GM21723 (cell line): ENCODE results near the gene SPNS3.

Experiments used
- ATAC-seq: cut with Tn5 transposase; IDR thresholded peaks from one replicate; pipeline ENCODE4 v1.9.1; 2021; ENCODE audit warnings: mild to moderate bottlenecking, moderate library complexity; ENCODE audit not compliant: unreplicated experiment

The SPNS3 gene

GRCh38 chr17:4426499-4427208 is 7.1 kb upstream of the SPNS3 start:
- no peak for ATAC-seq

DNA sequence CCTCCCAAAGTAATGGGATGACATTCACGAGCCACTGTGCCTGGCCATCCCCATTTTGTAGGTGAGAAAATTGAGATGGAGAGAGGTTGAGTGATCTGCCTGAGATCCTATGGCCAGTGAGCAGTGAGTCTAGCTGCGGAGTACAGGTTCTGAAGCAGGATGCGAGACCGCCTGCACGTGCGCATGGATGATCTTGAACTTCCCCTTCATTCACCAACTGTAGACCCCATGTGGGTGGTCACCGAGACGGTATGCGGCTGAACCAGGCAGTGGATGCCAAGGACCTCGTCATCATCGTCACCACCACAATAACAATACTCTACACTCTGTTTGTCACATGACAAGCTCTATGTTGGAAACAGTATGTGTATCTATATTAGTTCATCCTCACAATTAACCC is 6.2 kb upstream of the SPNS3 start:
- ATAC-seq: no peak

- no peak for ATAC-seq
Observed at GRCh38 chr17:4436381-4436780, 2.6 kb downstream of the SPNS3 start.

GRCh38 chr17:4436846-4437245 is 3.1 kb downstream of the SPNS3 start:
- no peak for ATAC-seq

DNA sequence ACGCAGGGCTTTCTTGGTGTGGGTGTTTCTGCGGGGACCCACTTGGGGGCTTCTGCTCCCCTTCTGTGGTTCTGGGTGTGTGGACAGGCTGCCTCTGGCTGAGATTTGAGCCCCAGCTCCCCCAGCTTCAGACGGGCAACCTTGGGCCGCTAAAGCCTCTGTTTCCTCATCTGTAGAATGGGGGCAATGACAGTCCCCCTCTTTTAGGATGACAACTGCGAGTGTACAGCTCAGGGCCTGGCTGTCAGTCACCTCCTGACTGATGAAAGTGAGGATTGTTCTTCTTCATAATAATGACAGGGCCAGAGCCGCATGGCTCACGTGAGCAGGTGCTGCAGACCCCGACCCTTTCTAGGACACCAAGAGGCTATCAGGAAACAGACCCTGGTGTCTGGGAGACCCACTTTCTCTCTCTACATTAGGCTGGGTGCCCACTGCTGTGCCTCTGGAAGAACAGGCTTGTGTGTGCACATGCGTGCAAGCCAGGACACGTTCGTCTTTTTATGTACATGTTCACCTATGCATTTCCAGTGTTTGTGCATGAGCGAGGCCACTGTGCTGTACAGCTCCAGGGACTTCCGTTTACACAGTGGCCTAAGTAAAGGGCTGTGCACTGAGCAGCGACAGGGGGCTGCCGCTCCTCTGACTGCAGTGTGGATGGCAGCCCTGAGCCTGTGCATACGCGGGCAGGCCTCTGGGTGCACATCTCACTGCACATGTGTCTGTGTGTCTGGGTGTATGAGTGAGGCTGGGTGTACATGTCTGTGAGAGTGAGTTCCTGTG is 4.6 kb downstream of the SPNS3 start:
- ATAC-seq: no peak

- no peak for ATAC-seq
Observed at GRCh38 chr17:4440021-4440420, 6.3 kb downstream of the SPNS3 start.

DNA sequence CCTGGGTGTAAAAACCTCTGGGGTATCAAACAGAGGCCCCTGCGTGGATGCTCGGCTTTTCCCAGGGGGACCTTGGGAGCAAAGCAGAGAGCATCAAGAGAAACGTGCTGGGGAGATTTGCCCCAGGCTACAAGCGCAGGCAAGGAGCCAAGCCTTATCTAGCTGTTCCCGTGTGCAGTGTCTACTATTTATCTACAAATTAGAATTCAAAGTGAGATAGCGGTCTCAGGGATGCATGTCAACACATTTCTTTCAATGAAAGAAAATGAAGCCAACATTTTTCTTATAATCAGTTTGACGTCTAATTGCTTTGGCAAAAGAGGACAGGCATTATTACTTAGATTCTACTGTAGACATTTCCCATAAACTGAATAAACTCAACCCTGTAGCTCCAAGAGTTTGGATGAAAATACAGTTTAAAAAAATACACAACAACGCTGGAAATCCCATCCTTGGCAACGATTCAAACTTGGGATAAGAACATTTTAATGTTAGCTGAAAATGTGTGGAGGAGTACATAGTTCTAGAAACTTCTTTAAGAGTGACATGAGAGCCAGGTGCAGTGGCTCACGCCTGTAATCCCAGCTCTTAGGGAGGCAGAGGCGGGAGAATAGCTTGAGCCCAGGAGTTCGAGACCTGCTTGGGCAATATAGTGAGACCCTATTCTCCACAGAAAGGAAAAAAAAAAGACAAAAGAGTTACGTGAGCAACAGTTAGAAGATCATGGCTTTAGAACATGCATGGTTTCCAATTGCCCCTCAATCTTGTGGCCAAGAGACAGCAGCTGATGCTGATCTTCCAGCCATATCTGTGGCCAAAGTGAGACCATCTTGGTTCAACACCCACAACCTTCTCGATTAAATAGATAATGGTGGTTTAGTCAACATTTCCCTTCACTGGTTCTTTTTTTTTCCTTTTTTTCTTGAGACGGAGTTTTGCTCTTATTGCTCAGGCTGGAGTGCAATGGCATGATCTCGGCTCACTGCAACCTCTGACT is 7.2 kb downstream of the SPNS3 start:
- ATAC-seq: no peak

- ATAC-seq: no peak
Observed at GRCh38 chr17:4442582-4442981, 8.8 kb downstream of the SPNS3 start.

DNA sequence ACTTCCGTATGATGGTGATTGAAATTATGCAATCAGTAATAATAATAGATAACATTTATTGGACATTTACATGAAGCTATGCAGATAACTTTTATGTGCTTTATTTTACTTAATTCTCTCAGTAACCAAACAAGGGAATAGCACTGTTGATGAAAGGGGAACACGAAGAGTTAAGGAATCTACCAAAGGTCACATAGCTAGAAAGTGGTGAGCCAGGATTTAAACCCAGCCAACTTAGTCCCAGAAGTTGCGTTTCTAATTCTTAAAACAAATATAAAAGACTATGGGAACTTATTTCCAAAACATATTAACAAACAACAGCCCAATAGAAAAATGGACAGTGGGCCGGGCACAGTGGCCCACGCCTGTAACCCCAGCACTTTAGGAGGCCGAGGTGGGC is 9.7 kb downstream of the SPNS3 start:
- no peak for ATAC-seq

DNA sequence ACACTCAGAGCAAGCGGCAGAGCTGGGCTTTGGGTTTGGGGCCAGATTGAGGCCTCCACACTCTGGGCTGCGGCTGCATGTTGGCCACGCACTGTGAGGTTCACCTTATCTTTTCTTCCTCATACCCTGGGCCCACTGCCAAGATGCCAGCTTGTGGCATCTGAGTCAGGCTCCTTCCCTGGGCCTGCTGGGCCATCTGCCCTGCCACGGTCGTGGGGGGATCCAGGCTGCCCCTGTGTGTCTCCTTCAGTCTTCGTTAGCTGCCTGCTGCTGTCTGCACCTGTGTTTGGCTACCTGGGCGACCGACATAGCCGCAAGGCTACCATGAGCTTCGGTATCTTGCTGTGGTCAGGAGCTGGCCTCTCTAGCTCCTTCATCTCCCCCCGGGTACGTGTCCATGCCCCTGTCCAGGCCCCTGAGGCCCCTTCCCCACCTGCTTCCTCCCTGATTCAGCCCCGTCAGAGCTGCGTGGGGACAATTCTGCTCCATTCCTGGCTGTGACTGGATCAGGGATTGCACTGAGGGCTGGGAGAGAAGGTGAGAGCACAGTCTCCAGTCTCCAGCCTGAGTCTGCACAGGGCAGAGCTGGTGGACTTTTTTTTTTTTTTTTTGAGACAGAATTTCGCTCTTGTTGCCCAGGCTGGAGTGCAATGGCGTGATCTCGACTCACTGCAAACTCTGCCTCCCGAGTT is 11.2 kb downstream of the SPNS3 start:
- ATAC-seq: no peak

- no peak for ATAC-seq
Observed at GRCh38 chr17:4445731-4446130, 12.0 kb downstream of the SPNS3 start.

GRCh38 chr17:4446326-4447071 is 12.8 kb downstream of the SPNS3 start:
- no peak for ATAC-seq

GRCh38 chr17:4448197-4448980 is 14.6 kb downstream of the SPNS3 start:
- no peak for ATAC-seq

GRCh38 chr17:4449736-4450135 is 16.0 kb downstream of the SPNS3 start:
- no peak for ATAC-seq

- no peak for ATAC-seq
Observed at GRCh38 chr17:4450710-4451316, 17.1 kb downstream of the SPNS3 start.

- no peak for ATAC-seq
Observed at GRCh38 chr17:4453812-4454591, 20.3 kb downstream of the SPNS3 start.

DNA sequence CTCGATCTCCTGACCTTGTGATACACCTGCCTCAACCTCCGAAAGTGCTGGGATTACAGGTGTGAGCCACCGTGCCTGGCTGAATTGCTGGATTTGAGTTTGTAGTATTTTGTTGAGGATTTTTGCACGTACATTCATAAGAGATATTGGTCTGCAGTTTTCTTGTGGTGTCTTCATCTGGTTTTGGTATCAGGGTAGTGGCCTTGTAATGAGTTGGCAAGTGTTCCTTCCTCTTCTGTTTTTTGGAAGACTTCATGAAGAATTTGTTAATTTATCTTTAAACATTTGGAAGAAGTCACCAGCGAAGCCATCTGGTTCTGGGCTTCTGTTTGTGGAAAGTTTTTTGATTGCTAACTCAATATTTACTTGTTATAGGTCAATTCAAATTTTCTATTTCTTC is 26.9 kb downstream of the SPNS3 start:
- no peak for ATAC-seq
